Stimulated activated naive CD4-positive, alpha-beta T cell treated with Interleukin-2 at 50 U/mL for 16 hours (primary cell): Measurements from ENCODE around the gene ANKRD36C.
"Not testable (repeated sequence)": the region's sequence is repeated elsewhere in the genome, so short reads cannot be mapped to it uniquely, and the experiment has no call there.

Source experiments
- DNase-seq: peaks from one replicate; lab custom pipeline; 2025; lab: John Stamatoyannopoulos, UW

Gene ANKRD36C

DNA sequence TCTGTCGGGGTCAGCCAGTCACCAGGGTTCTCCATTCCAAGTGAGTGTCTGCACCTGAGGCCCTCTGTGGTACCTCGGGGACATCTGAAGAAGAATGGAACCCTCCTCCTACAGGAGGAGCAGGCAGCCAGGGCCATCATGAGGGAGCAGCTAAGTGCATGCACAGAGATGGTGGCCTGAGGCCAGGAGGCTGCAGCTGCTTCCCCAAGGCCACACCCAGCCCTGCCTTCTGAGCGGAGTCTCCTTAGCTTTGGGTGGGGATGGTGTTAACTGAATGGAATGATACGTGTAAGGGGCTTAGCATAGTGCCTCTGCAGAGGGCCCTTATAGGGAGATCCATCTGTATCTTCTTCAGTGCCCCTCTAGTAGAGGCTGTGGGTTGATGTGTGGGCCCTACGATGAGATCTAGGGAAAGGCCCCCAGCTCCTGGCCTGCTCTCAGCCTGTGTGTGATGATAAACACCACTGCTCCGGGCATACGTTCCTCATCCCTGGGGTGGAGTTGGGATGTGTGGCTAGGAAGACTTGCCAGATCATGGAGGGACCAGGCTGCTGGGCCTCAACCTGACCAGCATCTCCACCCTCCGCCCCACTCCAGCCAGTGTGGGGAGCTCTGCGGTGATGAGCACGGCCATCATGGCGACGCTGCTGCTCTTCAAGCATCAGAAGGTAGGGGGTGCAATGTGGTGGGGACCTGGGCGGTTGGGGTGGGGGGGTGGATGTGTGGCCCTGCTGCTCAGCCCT, 192.3 kb downstream of the ANKRD36C start:
- DNase-seq = not testable (repeated sequence)

DNA sequence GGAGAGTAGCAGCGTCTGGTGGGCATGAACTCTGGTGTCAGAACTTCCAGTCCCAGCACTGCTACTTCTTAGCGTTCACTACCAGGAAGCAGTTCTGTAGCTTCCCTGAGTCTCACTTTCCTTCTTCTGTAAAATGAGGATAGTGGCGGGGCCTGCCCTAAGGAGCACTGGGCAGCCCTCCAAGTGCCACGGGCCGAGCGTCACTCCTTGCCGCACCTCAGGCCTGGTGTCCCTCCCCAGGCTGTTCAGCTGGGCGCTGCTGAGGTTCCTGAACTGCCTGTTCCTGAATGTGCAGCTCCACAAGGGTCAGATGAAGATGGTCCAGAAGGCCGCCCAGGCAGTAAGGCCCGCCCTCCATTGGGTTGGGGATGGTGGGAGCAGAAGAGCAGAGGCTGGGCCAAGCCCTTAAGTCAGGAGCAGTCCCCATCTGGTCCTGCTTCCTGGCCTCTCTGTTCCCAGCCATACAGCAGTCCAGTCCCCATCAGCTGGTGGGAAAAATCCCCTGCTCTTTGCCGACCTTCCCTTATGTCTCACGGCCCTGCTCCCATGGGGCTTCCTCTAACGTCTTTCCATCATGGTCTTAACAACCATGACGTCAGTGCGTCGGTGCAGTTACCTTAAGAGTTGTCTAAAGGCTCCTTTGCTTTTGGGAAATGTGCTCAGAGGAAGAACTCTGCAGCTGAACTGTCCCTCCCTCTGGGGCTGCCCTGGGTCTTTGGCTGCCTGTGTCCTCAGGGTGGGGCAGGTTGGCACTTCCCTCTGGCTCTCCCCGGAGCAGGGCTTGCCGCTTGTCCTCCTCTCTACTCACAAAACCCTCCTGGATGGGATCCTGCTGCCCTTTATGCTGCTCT, 195.2 kb downstream of the ANKRD36C start:
- DNase-seq = not testable (repeated sequence)

DNA sequence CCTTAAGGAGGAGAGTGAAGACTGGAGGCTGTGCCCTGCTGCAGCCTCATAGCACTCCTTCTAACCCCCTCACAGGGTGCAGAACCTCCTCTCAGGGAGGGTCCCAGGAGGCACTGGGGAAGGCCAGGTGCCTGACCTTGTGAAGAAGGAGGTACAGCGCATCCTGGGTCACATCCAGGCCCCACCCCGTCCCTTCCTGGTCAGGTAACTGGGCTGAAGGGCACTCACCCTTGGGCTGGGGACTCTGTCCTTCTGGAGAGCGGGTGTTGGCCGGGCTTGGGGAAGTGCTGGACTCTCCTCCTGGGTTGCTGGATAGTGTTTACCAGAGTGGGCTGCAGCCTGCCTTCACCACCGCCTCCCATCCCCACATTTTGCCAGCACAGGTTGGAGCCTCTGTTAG, 197.7 kb downstream of the ANKRD36C start:
- not testable (repeated sequence) for DNase-seq

DNA sequence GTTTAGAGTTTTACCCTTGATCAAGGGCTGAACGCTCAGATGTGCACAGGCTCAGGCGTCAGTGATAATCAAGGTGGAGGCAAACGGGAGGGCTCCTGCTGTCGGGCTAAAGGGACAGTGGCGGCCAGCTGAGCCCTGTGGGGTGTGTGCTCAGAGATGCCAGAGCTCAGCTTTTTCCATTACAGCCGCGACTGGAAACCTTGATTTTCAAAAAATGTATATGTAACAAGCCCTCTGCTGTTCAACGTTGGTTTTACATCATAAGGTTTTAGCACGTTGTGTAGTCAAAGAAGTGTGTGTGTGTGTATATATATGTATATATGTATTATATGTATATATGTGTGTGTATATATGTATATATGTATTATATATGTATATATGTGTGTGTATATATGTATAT, 201.4 kb downstream of the ANKRD36C start:
- not testable (repeated sequence) for DNase-seq

DNA sequence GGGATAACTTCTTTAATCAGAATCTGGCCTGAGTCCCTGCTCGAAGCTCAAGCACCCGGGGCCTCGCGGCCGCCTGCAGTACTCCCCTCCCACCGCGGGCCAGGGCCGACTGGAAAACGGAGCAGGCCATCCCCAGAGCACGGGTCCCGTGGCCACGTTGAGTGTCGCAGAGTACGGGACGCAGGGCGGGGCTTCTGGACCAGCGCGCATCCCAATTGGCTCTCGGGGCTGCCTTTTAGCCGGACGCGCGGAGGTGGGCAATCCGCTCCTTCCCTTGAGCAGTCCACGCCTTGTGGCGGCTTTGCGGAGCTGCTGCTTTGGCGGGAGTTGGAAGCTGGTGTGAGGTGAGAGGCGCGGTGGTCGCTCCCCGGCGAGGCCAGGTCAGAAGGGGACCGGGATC, 202.2 kb downstream of the ANKRD36C start:
- not testable (repeated sequence) for DNase-seq

DNA sequence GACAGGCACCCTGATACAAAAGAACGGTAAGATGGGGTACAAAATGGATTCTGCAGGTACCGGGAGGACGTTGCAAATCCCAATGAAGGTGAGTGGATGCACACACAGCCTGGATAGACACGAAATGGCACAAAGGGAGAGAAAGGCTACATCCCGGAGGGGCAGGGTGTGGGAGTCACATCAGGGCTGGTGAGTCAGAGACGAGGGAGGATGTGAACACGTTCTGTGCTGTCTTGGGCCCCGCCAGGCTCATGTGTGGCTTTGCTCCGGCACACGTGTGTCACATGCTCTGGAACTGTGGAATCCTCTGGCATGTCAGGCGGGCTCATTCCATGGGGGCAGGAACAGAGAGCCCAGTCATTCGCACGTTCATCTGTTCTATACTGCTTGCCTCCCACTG, 203.0 kb downstream of the ANKRD36C start:
- DNase-seq = not testable (repeated sequence)
